HepG2 (cell line): ENCODE measurements around the gene HSPA1A. TPM values are rescaled to one million over a fixed set of nuclear protein-coding genes. Genes with fewer than 3 reads are reported as not detected.

Experiments used
- ATRX ChIP-seq: sonication (generic); formaldehyde crosslinking; IDR thresholded peaks from 2 replicates; pipeline ENCODE4 v1.4.0; 2020; ENCODE audit warnings: missing genetic modification reagents, borderline replicate concordance
- BCL3 ChIP-seq: sonication (generic); formaldehyde crosslinking; IDR thresholded peaks from 2 replicates; pipeline ENCODE4 v1.5.1; 2020; ENCODE audit warnings: mild to moderate bottlenecking, missing genetic modification reagents, moderate library complexity
- DDIT3 ChIP-seq: sonication (generic); formaldehyde crosslinking; IDR thresholded peaks from 2 replicates; pipeline ENCODE4 v1.4.0; 2020; ENCODE audit warnings: mild to moderate bottlenecking, missing genetic modification reagents
- FOSL1 ChIP-seq: sonication (generic); formaldehyde crosslinking; IDR thresholded peaks from 2 replicates; pipeline ENCODE4 v1.9.0; 2021; ENCODE audit warnings: missing genetic modification reagents, borderline replicate concordance
- HNRNPLL ChIP-seq: fragments of 200-400 bp; formaldehyde crosslinking; IDR thresholded peaks from 2 replicates; pipeline ENCODE4 v1.6.1; 2017; ENCODE audit warnings: mild to moderate bottlenecking, low read depth, low read length; ENCODE audit not compliant: poor library complexity, severe bottlenecking
- KMT2B ChIP-seq: IDR thresholded peaks from 2 replicates; pipeline ENCODE4 v1.6.1; 2016; ENCODE audit warnings: missing genetic modification reagents, missing compliant biosample characterization
- MIXL1 ChIP-seq: IDR thresholded peaks from 2 replicates; pipeline ENCODE4 v1.6.1; 2016
- NBN ChIP-seq: fragments of 450-650 bp; conservative IDR thresholded peaks from 2 replicates; pipeline ENCODE4 v1.6.1; 2017
- NR3C1 ChIP-seq: sonication (generic); formaldehyde crosslinking; IDR thresholded peaks from 2 replicates; pipeline ENCODE4 v1.4.0; 2020; ENCODE audit warnings: missing genetic modification reagents
- SMARCE1 ChIP-seq: fragments of 450-650 bp; IDR thresholded peaks from 2 replicates; pipeline ENCODE4 v1.6.1; 2017; ENCODE audit warnings: borderline replicate concordance
- SNAI1 ChIP-seq: sonication (generic); formaldehyde crosslinking; IDR thresholded peaks from 2 replicates; pipeline ENCODE4 v1.5.0; 2020; ENCODE audit warnings: mild to moderate bottlenecking, missing genetic modification reagents, borderline replicate concordance
- TGIF2 ChIP-seq: IDR thresholded peaks from 2 replicates; pipeline ENCODE4 v1.6.1; 2016; ENCODE audit warnings: control low read depth, missing compliant biosample characterization
- ZBTB25 ChIP-seq: IDR thresholded peaks from 2 replicates; pipeline ENCODE4 v1.6.1; 2018; ENCODE audit warnings: missing genetic modification reagents
- ZKSCAN8 ChIP-seq: IDR thresholded peaks from 2 replicates; pipeline ENCODE4 v1.6.1; 2016; ENCODE audit warnings: borderline replicate concordance, missing genetic modification reagents, missing compliant biosample characterization
- ZNF143 ChIP-seq: sonication (generic); formaldehyde crosslinking; IDR thresholded peaks from 2 replicates; pipeline ENCODE4 v1.4.0; 2020; ENCODE audit warnings: missing genetic modification reagents
- ZNF337 ChIP-seq: sonication (generic); formaldehyde crosslinking; IDR thresholded peaks from 2 replicates; pipeline ENCODE4 v1.5.1; 2020; ENCODE audit warnings: missing genetic modification reagents, low read depth, mild to moderate bottlenecking, borderline replicate concordance
- ZNF33A ChIP-seq: sonication (generic); formaldehyde crosslinking; IDR thresholded peaks from 2 replicates; pipeline ENCODE4 v1.5.1; 2020; ENCODE audit warnings: missing genetic modification reagents, mild to moderate bottlenecking, moderate library complexity, borderline replicate concordance
- ZNF646 ChIP-seq: sonication (generic); formaldehyde crosslinking; IDR thresholded peaks from 2 replicates; pipeline ENCODE4 v1.9.0; 2021; ENCODE audit warnings: mild to moderate bottlenecking, missing genetic modification reagents
- ZNF747 ChIP-seq: sonication (generic); formaldehyde crosslinking; IDR thresholded peaks from 2 replicates; pipeline ENCODE4 v1.8.1; 2023; ENCODE audit warnings: missing genetic modification reagents, mild to moderate bottlenecking, borderline replicate concordance
- ZNF766 ChIP-seq: sonication (generic); formaldehyde crosslinking; IDR thresholded peaks from 2 replicates; pipeline ENCODE4 v1.5.0; 2020; ENCODE audit warnings: missing genetic modification reagents, borderline replicate concordance
- ZNF879 ChIP-seq: sonication (generic); formaldehyde crosslinking; IDR thresholded peaks from 2 replicates; pipeline ENCODE4 v1.8.1; 2023; ENCODE audit warnings: missing genetic modification reagents
- polyA plus RNA-seq, 8 experiments: library from polyadenylated mRNA; depleted of rRNA in 3 of 8; stranded (reverse) in 7 of 8; unstranded in 1 of 8; fragments of >200 nt; fragmentation: Illumina TruSeq in 4 of 8; extraction: Trizol in 4 of 8; gene quantifications; 2 replicates each; pipeline versions ENCODE4 v1.2.1 to v1.2.3, GENCODE V29; 2011 to 2016; ENCODE audit warnings: low read depth in 4 of 8, missing spikeins in 1 of 8, mixed read lengths in 1 of 8; ENCODE audit not compliant: insufficient read depth in 1 of 8
- total RNA-seq, 5 experiments: library from RNA; depleted of rRNA; stranded (reverse); fragments of >200 nt; fragmentation: Illumina TruSeq; extraction: Trizol; gene quantifications; 2 replicates each; pipeline ENCODE4 v1.2.3, GENCODE V29; 2016; ENCODE audit warnings: low read depth in 1 of 5

HSPA1A gene
- total and polyA plus RNA-seq, 2 of the 13 experiments (the other 11 are each of a cell fraction or from before 2014, with no cell fraction given): 44.5 to 85.0 TPM

- TF ChIP-seq ZBTB25 (CRISPR knock-in tag) (no peak), BCL3 (CRISPR knock-in tag) (peak; percentile 67), ZNF337 (no peak), ZNF646 (no peak), SNAI1 (CRISPR knock-in tag) (peak; percentile 77; the same call in 1 of the 2 replicates), ZNF33A (CRISPR knock-in tag) (peak; percentile 85; the same call in 1 of the 2 replicates), ZNF879 (CRISPR knock-in tag) (peak; percentile 92), ZNF143 (CRISPR knock-in tag) (peak; percentile 59; the same call in 1 of the 2 replicates), NR3C1 (CRISPR knock-in tag) (no peak), DDIT3 (peak; percentile 49; the same call in 1 of the 2 replicates), KMT2B (CRISPR knock-in tag) (peak; percentile 52), SMARCE1 (no peak), ZKSCAN8 (peak; percentile 65), FOSL1 (CRISPR knock-in tag) (no peak), HNRNPLL (peak; percentile 62), ATRX (CRISPR knock-in tag) (no peak), ZNF766 (CRISPR knock-in tag) (peak; percentile 89), NBN (no peak), MIXL1 (CRISPR knock-in tag) (peak; percentile 88), ZNF747 (no peak), TGIF2 (CRISPR knock-in tag) (peak; percentile 97)
Observed at GRCh38 chr6:31862344-31863235, 47.2 kb downstream of the HSPA1A start, which contains the start of gene NEU1 (continued).
